HG03159 (cell line): ENCODE measurements around the gene CGB3.

Source experiments
- ATAC-seq: cut with Tn5 transposase; IDR thresholded peaks from one replicate; pipeline ENCODE4 v1.9.1; 2021; ENCODE audit warnings: mild to moderate bottlenecking, moderate library complexity; ENCODE audit not compliant: unreplicated experiment

Gene CGB3

GRCh38 chr19:48989701-48990291 lies 34.3 kb downstream of the CGB3 start:
- no peak for ATAC-seq

DNA sequence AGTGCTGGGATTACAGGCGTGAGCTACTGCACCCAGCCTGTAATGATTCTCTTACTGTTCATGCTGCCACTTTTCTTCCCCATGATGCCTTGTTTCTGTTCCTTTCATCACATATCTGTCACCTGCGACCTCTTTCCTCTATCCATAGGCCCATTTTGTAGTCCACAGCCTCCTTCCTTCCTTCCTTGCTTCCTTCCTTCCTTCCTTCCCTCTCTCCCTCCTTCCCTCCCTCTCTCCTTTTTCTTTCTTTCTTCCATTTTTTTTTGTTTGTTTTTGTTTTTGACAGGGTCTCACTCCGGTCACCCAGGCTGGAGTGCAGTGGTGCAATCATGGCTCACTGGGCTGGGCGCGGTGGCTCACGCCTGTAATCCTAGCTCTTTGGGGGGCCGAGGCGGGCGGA lies 35.3 kb downstream of the CGB3 start:
- no peak for ATAC-seq

- no peak for ATAC-seq
Observed at GRCh38 chr19:48988286-48988685, 35.8 kb downstream of the CGB3 start.

- ATAC-seq, result no peak
Observed at GRCh38 chr19:48987323-48987722, 36.8 kb downstream of the CGB3 start.

- no peak for ATAC-seq
Observed at GRCh38 chr19:48986211-48986610, 37.9 kb downstream of the CGB3 start.

- no peak for ATAC-seq
Observed at GRCh38 chr19:48985711-48986110, 38.4 kb downstream of the CGB3 start.

GRCh38 chr19:48982280-48982679 lies 41.9 kb downstream of the CGB3 start:
- no peak for ATAC-seq

DNA sequence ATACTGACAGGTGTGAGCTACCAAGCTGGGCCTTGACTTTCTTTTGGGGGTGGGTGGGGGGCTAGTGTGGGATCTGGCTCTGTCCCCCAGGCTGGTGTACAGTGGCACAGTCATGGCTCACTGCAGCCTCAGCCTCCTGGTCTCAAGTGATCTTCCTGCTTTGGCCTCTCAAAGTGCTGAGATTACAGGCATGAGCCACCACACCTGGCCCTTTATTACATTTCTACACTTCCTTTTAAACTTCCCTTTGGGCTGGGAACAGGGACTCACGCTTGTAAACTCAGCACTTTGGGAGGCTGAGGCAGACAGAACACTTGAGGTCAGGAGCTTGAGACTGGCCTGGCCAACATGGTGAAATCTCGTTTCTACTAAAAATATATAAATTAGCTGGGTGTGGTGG lies 47.1 kb downstream of the CGB3 start:
- no peak for ATAC-seq

- ATAC-seq, result no peak
Observed at GRCh38 chr19:48975947-48976847, 47.9 kb downstream of the CGB3 start.
